Activated CD4-positive, alpha-beta memory T cell treated with anti-CD3 and anti-CD28 coated beads for 36 hours (primary cell): ENCODE results near the gene TCFL5. TPM values are rescaled to one million over a fixed set of nuclear protein-coding genes. Genes with fewer than 3 reads are reported as not detected.
"Not testable (repeated sequence)": the region's sequence is repeated elsewhere in the genome, so short reads cannot be mapped to it uniquely, and the experiment has no call there.

Experiments
- CTCF ChIA-PET: fragments of 350-600 bp; sonication (Branson Sonifier 250); formaldehyde crosslinking; loops from one replicate; lab custom pipeline; 2021; ENCODE audit warnings: antibody characterized with exemption, inconsistent platforms; lab: Charles Lee
- POLR2A ChIA-PET: fragments of 350-600 bp; sonication (Branson Sonifier 250); formaldehyde crosslinking; loops from one replicate; lab custom pipeline; 2021; ENCODE audit warnings: antibody characterized with exemption; lab: Charles Lee
- DNase-seq: peaks from one replicate; pipeline ENCODE4 v3.0.0-alpha.2; 2020
- H3K27ac Mint-ChIP-seq: one replicate; pipeline ENCODE4 v1.8.0; 2021; ENCODE audit warnings: mixed read lengths
- H3K27me3 Mint-ChIP-seq: one replicate; pipeline ENCODE4 v1.8.0; 2021; ENCODE audit warnings: mixed read lengths
- H3K36me3 Mint-ChIP-seq: one replicate; pipeline ENCODE4 v1.8.0; 2021; ENCODE audit warnings: mixed read lengths
- H3K4me1 Mint-ChIP-seq: one replicate; pipeline ENCODE4 v1.8.0; 2021; ENCODE audit warnings: low read depth, mixed read lengths
- H3K4me3 Mint-ChIP-seq: one replicate; pipeline ENCODE4 v1.8.0; 2021; ENCODE audit warnings: mild to moderate bottlenecking, mixed read lengths
- H3K9me3 Mint-ChIP-seq: one replicate; pipeline ENCODE4 v1.8.0; 2021; ENCODE audit warnings: mixed read lengths
- intact Hi-C: fragments of 100-400 bp; cut with micrococcal nuclease; formaldehyde crosslinking; loops from one replicate; pipeline ENCODE4 v1.15.1; 2023
- total RNA-seq, 2 experiments: library from RNA; stranded (reverse); gene quantifications; one replicate each; pipeline ENCODE4 v1.2.3, GENCODE V29; 2021

Gene TCFL5
- total RNA-seq, 2 experiments from 2014 or later, result 4.7 to 5.0 TPM

DNA sequence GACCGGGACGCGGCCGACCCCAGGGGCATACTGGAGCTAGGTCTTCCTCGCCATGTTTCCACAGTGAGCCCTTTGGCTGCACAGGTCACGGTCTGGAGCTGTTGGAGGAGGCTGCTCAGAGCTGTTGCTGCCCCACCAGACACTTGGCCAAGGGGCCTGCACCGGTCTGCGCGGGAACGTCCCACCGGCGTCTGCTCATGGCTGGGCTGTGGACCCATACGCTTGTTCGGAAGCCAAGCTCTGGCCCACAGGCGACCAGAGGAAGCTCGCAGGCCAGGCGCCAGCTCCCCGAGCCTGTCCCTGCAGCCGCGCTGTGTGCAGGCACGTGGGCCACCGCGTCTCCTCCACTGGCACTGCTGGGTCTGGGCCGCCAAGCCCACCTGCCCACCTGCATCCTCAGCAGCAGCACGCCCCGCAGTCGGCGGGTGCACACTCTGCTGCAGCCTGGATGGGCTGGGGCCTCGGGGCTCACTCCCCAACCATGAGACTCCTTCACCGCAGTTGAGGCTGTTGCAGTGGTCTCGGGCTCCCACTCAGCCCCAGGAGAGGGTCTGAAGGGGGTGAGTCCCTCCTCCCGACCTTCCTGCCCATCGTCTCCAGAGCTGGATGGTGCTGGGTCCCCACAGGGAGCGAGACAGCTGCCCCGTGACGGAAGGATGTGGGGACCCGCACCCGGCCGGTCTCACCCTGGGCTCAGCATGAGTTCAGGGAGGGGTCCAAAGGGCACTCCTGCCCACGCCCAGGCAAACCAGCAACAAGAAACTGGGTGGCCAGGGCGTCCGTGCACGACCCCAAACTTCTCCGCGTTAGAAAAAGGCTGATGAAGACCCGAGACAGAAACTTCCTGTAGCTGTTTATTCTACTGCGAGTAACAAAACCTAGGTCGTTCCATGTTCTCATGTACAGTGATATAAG, 15.5 kb upstream of the TCFL5 start:
- peaks cover 8% of the 10 kb centered on the region for H3K36me3 Mint-ChIP-seq

DNA sequence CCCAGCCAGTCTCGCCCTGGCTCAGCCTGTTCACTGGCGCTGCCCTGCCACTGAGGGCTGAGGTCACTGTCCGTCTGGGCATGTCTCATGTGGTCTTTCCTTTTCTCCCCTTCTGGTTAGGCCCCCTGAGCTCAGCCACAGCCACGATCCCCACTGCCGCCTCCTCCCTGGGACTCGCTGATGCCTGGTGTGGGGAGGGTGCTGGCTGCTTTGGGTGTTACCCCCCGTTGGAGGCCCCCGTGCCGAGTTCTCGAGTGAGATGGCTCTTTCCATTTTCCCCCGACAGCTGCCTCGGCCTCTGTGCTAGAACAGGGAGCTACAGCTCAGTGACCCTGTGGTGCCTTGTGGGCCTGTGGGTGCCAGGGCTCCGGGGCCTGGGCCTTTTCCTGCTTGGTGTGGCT, 14.9 kb upstream of the TCFL5 start:
- CTCF ChIA-PET, result interaction anchor here (1.8 kb wide), 1 partner anchor 31 kb away, joined by 4 read pairs; no protein-coding TSS in a partner anchor
- no peaks in the 10 kb centered on the region for H3K27me3 Mint-ChIP-seq
- peaks cover 2% of the 10 kb centered on the region for H3K36me3 Mint-ChIP-seq
- intact Hi-C loops, result no loop called here
- POLR2A ChIA-PET, result no interaction called here
- H3K4me3 Mint-ChIP-seq, result no peak overlapping the region
- no peak overlapping the region for H3K27ac Mint-ChIP-seq
- no peaks in the 10 kb centered on the region for H3K9me3 Mint-ChIP-seq
- H3K4me1 Mint-ChIP-seq, result peaks cover 12% of the 10 kb centered on the region
- DNase-seq, result no peak

More for the DNA sequence above, 15.5 kb upstream of the TCFL5 start:
- intact Hi-C loops, result no loop called here
- no peak for DNase-seq
- Mint-ChIP-seq H3K4me3 (no peak overlapping the region), H3K27ac (no peak overlapping the region), H3K9me3 (no peaks in the 10 kb centered on the region), H3K27me3 (no peaks in the 10 kb centered on the region), H3K4me1 (peaks cover 12% of the 10 kb centered on the region)
- ChIA-PET POLR2A (no interaction called here), CTCF (no interaction called here)

DNA sequence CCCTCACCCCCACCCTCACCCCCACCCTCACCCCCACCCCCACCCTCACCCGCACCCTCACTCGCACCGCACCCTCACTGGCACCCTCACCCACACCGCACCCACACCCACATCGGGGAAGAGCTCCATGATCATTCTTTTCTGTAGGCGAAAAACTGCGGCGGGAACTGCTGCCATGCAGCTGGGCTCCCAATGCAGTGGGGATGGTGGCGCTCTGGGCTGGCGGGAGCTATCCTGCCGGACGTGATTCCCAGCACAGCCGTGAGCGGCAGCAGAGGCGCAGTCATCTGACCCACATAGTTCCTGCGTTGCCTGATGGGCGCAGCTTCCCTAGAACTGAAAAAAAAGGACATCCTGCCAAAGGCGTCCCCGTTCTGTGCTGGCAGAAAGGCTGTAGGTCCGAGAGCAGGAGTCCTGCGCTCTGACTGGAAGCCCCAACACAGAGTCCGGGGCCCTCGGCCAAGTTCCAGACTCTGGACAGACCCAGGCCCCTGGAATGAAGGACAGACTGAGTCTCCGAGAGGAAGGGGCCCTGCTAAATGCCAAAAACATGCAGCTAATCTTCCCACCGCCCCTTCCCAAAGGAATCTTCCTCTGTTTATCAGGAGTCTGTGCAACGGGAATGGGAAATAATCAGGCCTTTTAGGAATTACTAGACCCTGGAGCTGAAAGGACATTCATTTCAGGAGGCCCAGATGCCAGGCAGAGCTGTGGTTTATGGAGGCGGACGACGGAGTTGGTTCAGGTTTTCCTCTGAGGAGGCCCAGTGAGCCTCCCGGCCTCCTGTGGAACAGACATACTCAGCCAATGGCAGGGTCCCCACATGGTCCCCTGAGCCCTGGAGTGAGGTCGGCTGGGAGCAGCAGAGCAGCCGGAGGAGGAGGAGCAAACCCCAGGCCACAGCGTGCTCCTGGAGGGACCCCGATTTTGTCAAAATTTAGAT, 14.1 kb upstream of the TCFL5 start:
- no peaks in the 10 kb centered on the region for H3K36me3 Mint-ChIP-seq
- no peaks in the 10 kb centered on the region for H3K9me3 Mint-ChIP-seq
- no peak overlapping the region for H3K4me3 Mint-ChIP-seq
- DNase-seq, result peak; percentile 30
- H3K4me1 Mint-ChIP-seq, result peaks cover 12% of the 10 kb centered on the region
- ChIA-PET CTCF (interaction anchor here (0.6 to 1.8 kb wide), 3 partner anchors 31 to 307 kb away, joined by 3 to 7 read pairs (median 4); no protein-coding TSS in a partner anchor), POLR2A (no interaction called here)
- no peak overlapping the region for H3K27ac Mint-ChIP-seq
- intact Hi-C loops, result no loop called here
- H3K27me3 Mint-ChIP-seq, result no peaks in the 10 kb centered on the region

GRCh38 chr20:62874964-62875344, 13.3 kb upstream of the TCFL5 start:
- H3K27ac Mint-ChIP-seq, result no peak overlapping the region
- CTCF ChIA-PET, result interaction anchor here (1.7 to 1.8 kb wide), 2 partner anchors 32 to 134 kb away, joined by 4 to 7 read pairs; no protein-coding TSS in a partner anchor
- H3K27me3 Mint-ChIP-seq, result no peaks in the 10 kb centered on the region
- no peaks in the 10 kb centered on the region for H3K36me3 Mint-ChIP-seq
- no peak for DNase-seq
- H3K4me3 Mint-ChIP-seq, result no peak overlapping the region
- POLR2A ChIA-PET, result no interaction called here
- intact Hi-C loops, result no loop called here
- H3K4me1 Mint-ChIP-seq, result peaks cover 12% of the 10 kb centered on the region
- H3K9me3 Mint-ChIP-seq, result no peaks in the 10 kb centered on the region

DNA sequence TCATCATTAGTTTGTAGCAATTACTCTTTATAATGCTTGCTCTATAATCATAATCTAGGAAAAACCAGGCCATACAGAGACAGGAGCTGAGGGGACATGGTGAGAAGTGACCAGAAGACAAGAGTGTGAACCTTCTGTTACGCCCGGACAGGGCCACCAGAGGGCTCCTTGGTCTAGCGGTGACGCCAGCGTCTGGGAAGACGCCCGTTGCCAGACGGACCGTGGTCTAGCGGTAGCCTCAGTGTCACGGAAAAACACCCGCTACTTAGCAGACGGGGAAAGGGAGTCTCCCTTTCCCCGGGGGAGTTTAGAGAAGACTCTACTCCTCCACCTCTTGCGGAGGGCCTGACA, 12.0 kb upstream of the TCFL5 start:
- H3K36me3 Mint-ChIP-seq, H3K27me3 Mint-ChIP-seq, H3K9me3 Mint-ChIP-seq, POLR2A ChIA-PET, H3K4me3 Mint-ChIP-seq, H3K27ac Mint-ChIP-seq: not testable (repeated sequence)
- peaks cover 12% of the 10 kb centered on the region for H3K4me1 Mint-ChIP-seq
- intact Hi-C loops, result loop anchor here (1.0 kb wide), 1 partner anchor 136 kb away; no protein-coding TSS in a partner anchor
- CTCF ChIA-PET, result interaction anchor here (0.6 to 2.2 kb wide), 4 partner anchors 16 to 208 kb away, joined by 3 to 8 read pairs (median 6); no protein-coding TSS in a partner anchor
- DNase-seq, result peak; percentile 65

GRCh38 chr20:62873280-62873679, 11.7 kb upstream of the TCFL5 start:
- Mint-ChIP-seq H3K27ac (no peak overlapping the region), H3K4me1 (peaks cover 12% of the 10 kb centered on the region), H3K36me3 (no peaks in the 10 kb centered on the region), H3K9me3 (no peaks in the 10 kb centered on the region), H3K27me3 (no peaks in the 10 kb centered on the region), H3K4me3 (no peak overlapping the region)
- intact Hi-C loops, result loop anchor here (1.0 kb wide), 1 partner anchor 136 kb away; no protein-coding TSS in a partner anchor
- POLR2A ChIA-PET, result no interaction called here
- DNase-seq, result no peak
- CTCF ChIA-PET, result interaction anchor here (0.6 to 2.2 kb wide), 4 partner anchors 17 to 209 kb away, joined by 3 to 8 read pairs (median 6); no protein-coding TSS in a partner anchor

- Mint-ChIP-seq H3K27me3 (no peaks in the 10 kb centered on the region), H3K27ac (no peak overlapping the region), H3K4me1 (peaks cover 12% of the 10 kb centered on the region), H3K9me3 (no peaks in the 10 kb centered on the region), H3K4me3 (no peak overlapping the region), H3K36me3 (no peaks in the 10 kb centered on the region)
- no peak for DNase-seq
- ChIA-PET POLR2A (no interaction called here), CTCF (interaction anchor here (1.1 to 2.2 kb wide), 3 partner anchors 17 to 136 kb away, joined by 3 to 8 read pairs (median 8); no protein-coding TSS in a partner anchor)
- intact Hi-C loops, result loop anchor here (1.0 kb wide), 1 partner anchor 136 kb away; no protein-coding TSS in a partner anchor
Measured at GRCh38 chr20:62872862-62873261, 11.2 kb upstream of the TCFL5 start.

GRCh38 chr20:62872184-62872847, 10.7 kb upstream of the TCFL5 start:
- DNase-seq, result no peak
- ChIA-PET POLR2A (no interaction called here), CTCF (interaction anchor here (1.1 to 2.2 kb wide), 4 partner anchors 18 to 137 kb away, joined by 3 to 8 read pairs (median 6); no protein-coding TSS in a partner anchor)
- H3K4me3 Mint-ChIP-seq, result no peak overlapping the region
- H3K27ac Mint-ChIP-seq, result no peak overlapping the region
- no peaks in the 10 kb centered on the region for H3K9me3 Mint-ChIP-seq
- H3K4me1 Mint-ChIP-seq, result peaks cover 12% of the 10 kb centered on the region
- H3K27me3 Mint-ChIP-seq, result no peaks in the 10 kb centered on the region
- intact Hi-C loops, result no loop called here
- H3K36me3 Mint-ChIP-seq, result no peaks in the 10 kb centered on the region

DNA sequence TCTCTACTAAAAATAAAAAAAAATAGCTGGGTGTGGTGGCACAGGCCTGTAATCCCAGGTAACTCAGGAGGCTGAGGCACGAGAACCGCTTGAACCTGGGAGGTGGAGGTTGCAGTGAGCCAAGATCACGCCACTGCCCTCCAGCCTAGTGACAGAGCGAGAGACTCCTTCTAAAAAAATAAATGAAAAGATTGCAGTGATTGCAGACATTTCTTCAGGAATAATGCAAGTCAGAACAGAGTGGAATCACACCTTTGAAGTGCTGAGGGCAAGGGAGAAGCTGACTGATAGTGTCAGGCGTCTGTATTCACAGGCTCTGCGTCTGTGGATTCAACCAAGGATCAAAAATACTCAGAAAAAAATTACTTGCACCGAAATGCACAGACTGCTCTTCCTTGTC, 2.6 kb upstream of the TCFL5 start:
- ChIA-PET CTCF (no interaction called here), POLR2A (no interaction called here)
- DNase-seq, result no peak
- Mint-ChIP-seq H3K36me3 (no peaks in the 10 kb centered on the region), H3K27ac (no peak overlapping the region), H3K4me1 (peaks cover 16% of the 10 kb centered on the region), H3K27me3 (no peaks in the 10 kb centered on the region), H3K9me3 (no peaks in the 10 kb centered on the region), H3K4me3 (no peak overlapping the region)
- intact Hi-C loops, result loop anchor here (5.0 kb wide), 1 partner anchor 63 kb away; the partner anchor contains the start of gene DIDO1

DNA sequence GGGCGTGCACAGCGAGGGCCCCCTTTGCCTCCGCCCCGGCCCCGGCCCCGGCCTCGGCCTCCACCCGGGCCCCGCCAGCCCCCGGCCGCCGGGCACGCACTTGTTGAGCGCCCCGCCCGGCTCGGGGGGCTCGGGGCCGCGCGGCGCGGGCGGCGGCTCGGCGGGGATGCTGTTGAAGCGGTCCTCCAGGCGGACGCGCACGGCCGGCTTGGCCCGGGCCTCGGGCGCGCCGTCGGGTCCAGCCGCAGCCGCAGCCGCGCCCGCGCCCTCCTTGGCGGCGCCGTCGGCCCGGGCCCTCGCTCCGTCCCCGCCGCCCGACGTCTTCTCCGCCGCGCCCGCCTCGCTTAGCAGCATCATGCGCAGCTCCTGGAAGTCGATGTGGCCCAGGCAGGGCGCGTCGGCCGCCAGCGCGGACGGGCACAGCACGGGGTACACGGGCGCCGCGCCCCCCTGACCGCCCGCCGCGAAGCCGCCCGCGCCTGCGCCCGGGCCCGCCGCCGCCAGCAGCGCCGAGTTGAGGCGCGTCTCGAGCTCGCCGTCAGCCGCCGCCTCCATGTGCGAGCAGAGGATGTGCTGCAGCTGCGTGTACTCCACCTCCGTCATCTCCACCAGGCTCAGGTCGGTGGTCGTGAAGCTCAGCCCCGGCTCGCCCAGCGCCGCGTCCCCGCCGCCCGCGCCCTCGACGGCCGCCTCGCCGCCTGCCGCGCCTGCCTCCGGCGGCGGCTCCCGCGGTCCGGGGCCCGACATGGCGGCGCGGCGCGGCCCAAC, 514 bp downstream of the TCFL5 start:
- ChIA-PET POLR2A (interaction anchor here (0.6 to 1.5 kb wide), 3 partner anchors 36 to 77 kb away, joined by 3 to 5 read pairs (median 4); partner anchors contain the start of gene GID8), CTCF (interaction anchor here (0.7 to 1.9 kb wide), 4 partner anchors 10 to 361 kb away, joined by 3 to 5 read pairs (median 4); no protein-coding TSS in a partner anchor)
- intact Hi-C loops, result loop anchor here (5.0 kb wide), 1 partner anchor 66 kb away; the partner anchor contains the start of gene DIDO1

More for the DNA sequence above, 514 bp downstream of the TCFL5 start:
- Mint-ChIP-seq H3K4me3 (no peak overlapping the region), H3K9me3 (no peaks in the 10 kb centered on the region), H3K36me3 (peaks cover 4% of the 10 kb centered on the region), H3K27me3 (no peaks in the 10 kb centered on the region), H3K4me1 (peaks cover 16% of the 10 kb centered on the region), H3K27ac (no peak overlapping the region)
- peak; percentile 46 for DNase-seq
